ENCODE results near the gene CEP164. TPM values are rescaled to one million over a fixed set of nuclear protein-coding genes. Genes with fewer than 3 reads are reported as not detected.
"Not testable (repeated sequence)": the region's sequence is repeated elsewhere in the genome, so short reads cannot be mapped to it uniquely, and the experiment has no call there.

The CEP164 gene
- total and polyA plus RNA-seq, 2 of the 4 experiments (the other 2 are of a cell fraction), result 23.3 to 26.9 TPM

DNA sequence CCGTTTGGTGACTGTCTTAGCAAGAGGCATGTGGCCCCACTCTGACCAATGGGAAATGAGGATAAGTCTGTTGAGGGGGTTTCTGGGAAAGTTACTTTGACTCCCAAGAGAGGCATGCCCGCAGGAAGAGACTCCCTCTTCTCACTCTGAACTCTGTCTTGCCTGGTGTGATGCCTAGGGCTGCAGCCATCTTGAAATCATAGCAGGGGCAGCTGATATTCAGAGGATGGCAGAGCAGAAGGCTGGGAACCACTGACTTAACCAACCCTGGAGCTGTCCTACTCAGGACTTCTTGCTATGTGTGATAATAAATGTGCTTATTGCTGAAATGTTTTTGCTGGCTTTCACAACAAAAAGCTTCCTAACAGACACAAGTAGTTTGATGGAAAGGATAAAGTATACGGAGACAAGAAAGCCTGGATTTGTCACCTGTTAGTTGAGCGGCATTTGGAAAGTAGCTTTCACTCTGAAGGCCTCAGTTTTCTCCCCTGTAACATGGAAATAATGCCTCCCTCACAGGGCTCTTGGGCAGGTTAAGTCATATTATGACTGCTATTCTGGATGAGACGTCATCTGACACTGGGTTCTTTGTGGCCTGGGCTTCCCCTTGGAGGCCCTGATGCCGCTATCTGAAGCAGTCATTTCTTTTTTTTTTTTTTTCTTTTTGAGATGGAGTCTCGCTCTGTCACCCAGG, 128.5 kb downstream of the CEP164 start:
- ATAC-seq (ENCODE audit: low read depth), result no peak
- no CpG with 5 or more reads among the region's 7 CpGs for WGBS, 2 experiments (ENCODE audit: extremely low coverage in 2 of 2, insufficient read length in 1 of 2)
- H3K9me3 ChIP-seq (ENCODE audit: control insufficient read depth, insufficient read depth, low read length), result no peaks in the 10 kb centered on the region; the same call in 1 of the 2 replicates
- dilution Hi-C loops (cut with HindIII; ENCODE audit: low sequenced_read_pairs, unreplicated experiment) (no loop called here), in situ Hi-C loops (cut with MboI; ENCODE audit: low sequenced_read_pairs) (no loop called here), intact Hi-C loops (cut with micrococcal nuclease) (no loop called here)
- H4K8ac ChIP-seq (ENCODE audit: low read depth in 2 of 2, low read length in 2 of 2), result no peak overlapping the region
- TF ChIP-seq SMC3 (IDR thresholded peaks at IDR 0.05; ENCODE audit: low read depth, low read length) (no peak), FOS (IDR thresholded peaks at IDR 0.05; ENCODE audit: low read depth, low read length) (no peak), RCOR1 (IDR thresholded peaks at IDR 0.05; ENCODE audit: insufficient replicate concordance, low read length) (no peak), RFX5 (IDR thresholded peaks at IDR 0.05; ENCODE audit: low read depth, low read length) (no peak)
- no peak for DNase-seq
- H3K56ac ChIP-seq (ENCODE audit: extremely low read depth, insufficient read depth, low read length), result no peak overlapping the region
- no peak overlapping the region for H3K14ac ChIP-seq (replicated peaks; ENCODE audit: low read depth, low read length)
- H2BK120ac ChIP-seq (ENCODE audit: low read depth, low read length), result no peak overlapping the region
- no peaks in the 10 kb centered on the region for H3K36me3 ChIP-seq (ENCODE audit: control insufficient read depth, insufficient read depth, low read length)
- H3K4me1 ChIP-seq (ENCODE audit: control insufficient read depth, insufficient read depth, low read length), result no peaks in the 10 kb centered on the region
- BruUV-seq (replicated peaks), result no TSS peak
- no peak overlapping the region for H2BK5ac ChIP-seq (ENCODE audit: low read depth, low read length, poor library complexity, severe bottlenecking)
- no peaks in the 10 kb centered on the region for H3K9me1 ChIP-seq (ENCODE audit: insufficient read depth, low read length)
- H2BK20ac ChIP-seq (ENCODE audit: low read depth, low read length), result no peak overlapping the region
- H3K18ac ChIP-seq (ENCODE audit: low read depth, low read length), result no peak overlapping the region
- no peak overlapping the region for H3K27ac ChIP-seq (ENCODE audit: insufficient read depth, low read length)
- no peak overlapping the region for H3K23ac ChIP-seq (ENCODE audit: low read depth, low read length)
- H3K4me2 ChIP-seq (ENCODE audit: low read depth, low read length), result no peak overlapping the region
- no peak overlapping the region for H2AK5ac ChIP-seq (ENCODE audit: low read depth, low read length)
- H3K4ac ChIP-seq (ENCODE audit: low read depth, low read length), result no peak overlapping the region
- CTCF ChIA-PET, result no interaction called here
- no peaks in the 10 kb centered on the region for H3K79me1 ChIP-seq (ENCODE audit: low read depth in 1 of 2, low read length in 2 of 2)
- POLR2A ChIA-PET (ENCODE audit: unreplicated experiment), result no interaction called here
- H2BK15ac ChIP-seq (ENCODE audit: low read depth, low read length), result no peak overlapping the region
- H4K5ac ChIP-seq (ENCODE audit: low read depth, low read length), result no peak overlapping the region
- H3K9ac ChIP-seq (ENCODE audit: low read depth, low read length), result no peak overlapping the region
- H3K4me3 ChIP-seq (ENCODE audit: insufficient read depth, low read depth, low read length), result no peak overlapping the region
- no peak overlapping the region for H2AFZ ChIP-seq (replicated peaks; ENCODE audit: low read length, poor library complexity)
- no peak overlapping the region for H4K91ac ChIP-seq (ENCODE audit: insufficient read depth, low read depth, low read length)
- no peak overlapping the region for H2AK9ac ChIP-seq (replicated peaks; ENCODE audit: low read depth, low read length, poor library complexity)
- H3K27me3 ChIP-seq (ENCODE audit: control insufficient read depth, insufficient read depth, low read length), result peaks cover 13% of the 10 kb centered on the region
- no peaks in the 10 kb centered on the region for H4K20me1 ChIP-seq (ENCODE audit: insufficient read depth, low read length)

DNA sequence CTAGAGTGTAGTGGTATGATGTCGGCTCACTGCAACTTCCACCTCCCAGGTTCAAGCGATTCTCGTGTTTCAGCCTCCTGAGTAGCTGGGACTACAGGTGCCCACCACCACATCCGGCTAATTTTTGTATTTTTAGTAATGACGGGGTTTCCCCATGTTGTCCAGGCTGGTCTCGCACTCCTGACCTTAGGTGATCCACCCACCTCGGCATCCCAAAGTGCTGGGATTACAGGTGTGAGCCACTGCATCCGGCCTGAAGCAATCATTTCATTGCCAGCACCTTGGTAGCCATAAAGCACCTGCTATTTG, 129.0 kb downstream of the CEP164 start:
- H3K56ac ChIP-seq (ENCODE audit: extremely low read depth, insufficient read depth, low read length); BruUV-seq (replicated peaks): not testable (repeated sequence)

More for the DNA sequence above, 129.0 kb downstream of the CEP164 start:
- H3K9me1 ChIP-seq (ENCODE audit: insufficient read depth, low read length); H2BK20ac ChIP-seq (ENCODE audit: low read depth, low read length); CTCF ChIA-PET; H4K91ac ChIP-seq (ENCODE audit: insufficient read depth, low read depth, low read length); H3K36me3 ChIP-seq (ENCODE audit: control insufficient read depth, insufficient read depth, low read length); intact Hi-C loops (cut with micrococcal nuclease); H3K4me3 ChIP-seq (ENCODE audit: insufficient read depth, low read depth, low read length); DNase-seq; H4K20me1 ChIP-seq (ENCODE audit: insufficient read depth, low read length); H3K79me1 ChIP-seq (ENCODE audit: low read depth in 1 of 2, low read length in 2 of 2); H3K14ac ChIP-seq (replicated peaks; ENCODE audit: low read depth, low read length); in situ Hi-C loops (cut with MboI; ENCODE audit: low sequenced_read_pairs); H2BK5ac ChIP-seq (ENCODE audit: low read depth, low read length, poor library complexity, severe bottlenecking); H3K18ac ChIP-seq (ENCODE audit: low read depth, low read length); H3K4me2 ChIP-seq (ENCODE audit: low read depth, low read length); H3K4ac ChIP-seq (ENCODE audit: low read depth, low read length); ATAC-seq (ENCODE audit: low read depth); H4K5ac ChIP-seq (ENCODE audit: low read depth, low read length); dilution Hi-C loops (cut with HindIII; ENCODE audit: low sequenced_read_pairs, unreplicated experiment); H2BK120ac ChIP-seq (ENCODE audit: low read depth, low read length); H2BK15ac ChIP-seq (ENCODE audit: low read depth, low read length); H4K8ac ChIP-seq (ENCODE audit: low read depth in 2 of 2, low read length in 2 of 2); H3K4me1 ChIP-seq (ENCODE audit: control insufficient read depth, insufficient read depth, low read length); H3K9ac ChIP-seq (ENCODE audit: low read depth, low read length); H3K23ac ChIP-seq (ENCODE audit: low read depth, low read length); H2AK5ac ChIP-seq (ENCODE audit: low read depth, low read length); H2AK9ac ChIP-seq (replicated peaks; ENCODE audit: low read depth, low read length, poor library complexity); H2AFZ ChIP-seq (replicated peaks; ENCODE audit: low read length, poor library complexity); H3K27ac ChIP-seq (ENCODE audit: insufficient read depth, low read length); H3K9me3 ChIP-seq (ENCODE audit: control insufficient read depth, insufficient read depth, low read length); POLR2A ChIA-PET (ENCODE audit: unreplicated experiment): not testable (repeated sequence)
- 57% methylated on average over 2 of the region's 8 CpGs; no CpG with 5 or more reads in 1 of the 2 experiments for WGBS, 2 experiments (ENCODE audit: extremely low coverage in 2 of 2, insufficient read length in 1 of 2)
- H3K27me3 ChIP-seq (ENCODE audit: control insufficient read depth, insufficient read depth, low read length), result peaks cover 13% of the 10 kb centered on the region

All from IMR-90 (cell line).